CD4-positive, CD25-positive, alpha-beta regulatory T cell (primary cell): ENCODE measurements around the gene RUVBL2. TPM values are rescaled to one million over a fixed set of nuclear protein-coding genes. Genes with fewer than 3 reads are reported as not detected.

Experiments used
- ATAC-seq, 2 donors: fragments of 150-1000 bp; cut with Tn5 transposase; one replicate each; pipeline ENCODE4 v1.10.0; 2021; ENCODE audit warnings: low read depth in 2 of 2, moderate number of reproducible peaks in 2 of 2, moderate library complexity in 1 of 2
- DNase-seq, 3 donors: peaks; one replicate each; pipeline versions ENCODE4 v3.0.0 to v3.0.0-alpha.2; 2012 to 2022; ENCODE audit warnings: mixed read lengths in 1 of 3
- H3K27ac ChIP-seq: one replicate; pipeline ENCODE4 v1.7.0; 2013; ENCODE audit warnings: mild to moderate bottlenecking, low read length; ENCODE audit not compliant: insufficient read depth, poor library complexity, severe bottlenecking
- H3K27me3 ChIP-seq: one replicate; pipeline ENCODE4 v1.7.0; 2013; ENCODE audit warnings: low read length; ENCODE audit not compliant: control insufficient read depth, insufficient read depth
- H3K36me3 ChIP-seq: one replicate; pipeline ENCODE4 v1.7.0; 2013; ENCODE audit warnings: mild to moderate bottlenecking, low read length, moderate library complexity; ENCODE audit not compliant: control insufficient read depth, insufficient read depth
- H3K4me1 ChIP-seq: 2 replicates; pipeline ENCODE4 v1.7.0; 2013; ENCODE audit warnings: mild to moderate bottlenecking, low read length; ENCODE audit not compliant: insufficient read depth, control insufficient read depth, poor library complexity, severe bottlenecking
- H3K4me3 ChIP-seq: one replicate; pipeline ENCODE4 v1.7.0; 2013; ENCODE audit warnings: low read depth, mild to moderate bottlenecking, low read length, moderate library complexity
- H3K9me3 ChIP-seq, 2 experiments: 1 replicate in 1 of 2; 2 replicates in 1 of 2; pipeline ENCODE4 v1.7.0; 2013; ENCODE audit warnings: low read length in 2 of 2, mild to moderate bottlenecking in 1 of 2, moderate library complexity in 1 of 2; ENCODE audit not compliant: control insufficient read depth in 2 of 2
- H3K27ac Mint-ChIP-seq, 3 donors: one replicate each; pipeline ENCODE4 v1.8.0; 2020 to 2022; ENCODE audit warnings: mild to moderate bottlenecking in 3 of 3, mixed read lengths in 3 of 3, moderate library complexity in 2 of 3
- H3K27me3 Mint-ChIP-seq: one replicate; pipeline ENCODE4 v1.8.0; 2022; ENCODE audit warnings: mild to moderate bottlenecking, mixed read lengths
- H3K36me3 Mint-ChIP-seq: one replicate; pipeline ENCODE4 v1.8.0; 2020; ENCODE audit warnings: mixed read lengths
- H3K4me1 Mint-ChIP-seq, 4 donors: one replicate each; pipeline ENCODE4 v1.8.0; 2020 to 2022; ENCODE audit warnings: mixed read lengths in 4 of 4, mild to moderate bottlenecking in 1 of 4
- H3K4me3 Mint-ChIP-seq, 4 donors: one replicate each; pipeline ENCODE4 v1.8.0; 2020 to 2022; ENCODE audit warnings: mild to moderate bottlenecking in 4 of 4, mixed read lengths in 4 of 4, moderate library complexity in 3 of 4
- H3K9me3 Mint-ChIP-seq, 7 donors: one replicate each; pipeline ENCODE4 v1.8.0; 2020 to 2022; ENCODE audit warnings: mixed read lengths in 7 of 7, mild to moderate bottlenecking in 3 of 7, moderate library complexity in 2 of 7
- polyA plus RNA-seq, 4 donors: library from polyadenylated mRNA; unstranded; fragments of 300-500 nt; fragmentation: Illumina TruSeq; gene quantifications; one replicate each; pipeline ENCODE4 v1.2.3, GENCODE V29; 2021
- total RNA-seq: library from RNA; stranded (reverse); gene quantifications from one replicate; pipeline ENCODE4 v1.2.3, GENCODE V29; 2022

Gene RUVBL2
- total and polyA plus RNA-seq, 5 donors from 2014 or later, result 18.5 to 60.2 (median 51.4) TPM

DNA sequence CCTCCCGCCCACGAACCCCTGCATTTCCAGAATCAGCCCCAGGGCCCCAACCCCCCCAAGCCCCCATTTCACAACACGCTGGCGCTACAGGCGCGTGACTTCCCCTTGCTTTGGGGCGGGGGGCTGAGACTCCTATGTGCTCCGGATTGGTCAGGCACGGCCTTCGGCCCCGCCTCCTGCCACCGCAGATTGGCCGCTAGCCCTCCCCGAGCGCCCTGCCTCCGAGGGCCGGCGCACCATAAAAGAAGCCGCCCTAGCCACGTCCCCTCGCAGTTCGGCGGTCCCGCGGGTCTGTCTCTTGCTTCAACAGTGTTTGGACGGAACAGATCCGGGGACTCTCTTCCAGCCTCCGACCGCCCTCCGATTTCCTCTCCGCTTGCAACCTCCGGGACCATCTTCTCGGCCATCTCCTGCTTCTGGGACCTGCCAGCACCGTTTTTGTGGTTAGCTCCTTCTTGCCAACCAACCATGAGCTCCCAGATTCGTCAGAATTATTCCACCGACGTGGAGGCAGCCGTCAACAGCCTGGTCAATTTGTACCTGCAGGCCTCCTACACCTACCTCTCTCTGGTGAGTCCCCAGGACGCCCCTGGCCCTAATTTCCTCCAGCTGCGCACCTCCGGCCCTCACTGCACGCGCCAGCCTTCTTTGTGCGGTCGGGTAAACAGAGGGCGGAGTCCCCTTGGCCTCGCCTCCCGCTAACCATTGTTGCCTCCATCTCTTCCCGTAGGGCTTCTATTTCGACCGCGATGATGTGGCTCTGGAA, 28.5 kb upstream of the RUVBL2 start, which contains the start of gene FTL:
TSS of gene FTL (plus strand) at position 270 of the 766 bp plus-strand sequence. CDS start at position 469, 199 bp downstream.
- DNase-seq (peak; percentile 86 to 96 (median 87)), ATAC-seq (peak; percentile 73 to 75)
- H3K4me1 ChIP-seq, result peaks cover 52% of the 10 kb centered on the region
- Mint-ChIP-seq H3K27ac (peak within 1 kb of the TSS; percentile 98 to 99 (median 99)), H3K36me3 (peaks cover 8% of the 10 kb centered on the region), H3K9me3 (no peaks in the 10 kb centered on the region), H3K27me3 (peaks cover 7% of the 10 kb centered on the region), H3K4me3 (peak within 1 kb of the TSS; percentile 99 to 100 (median 99)), H3K4me1 (peaks cover 4 to 64% (median 36%) of the 10 kb centered on the region in 4 donors)
- H3K27ac ChIP-seq, result peak within 1 kb of the TSS; percentile 82
- H3K27me3 ChIP-seq, result no peaks in the 10 kb centered on the region
- H3K36me3 ChIP-seq, result peaks cover 25% of the 10 kb centered on the region
- peak within 1 kb of the TSS; percentile 85 for H3K4me3 ChIP-seq
- no peaks in the 10 kb centered on the region for H3K9me3 ChIP-seq

DNA sequence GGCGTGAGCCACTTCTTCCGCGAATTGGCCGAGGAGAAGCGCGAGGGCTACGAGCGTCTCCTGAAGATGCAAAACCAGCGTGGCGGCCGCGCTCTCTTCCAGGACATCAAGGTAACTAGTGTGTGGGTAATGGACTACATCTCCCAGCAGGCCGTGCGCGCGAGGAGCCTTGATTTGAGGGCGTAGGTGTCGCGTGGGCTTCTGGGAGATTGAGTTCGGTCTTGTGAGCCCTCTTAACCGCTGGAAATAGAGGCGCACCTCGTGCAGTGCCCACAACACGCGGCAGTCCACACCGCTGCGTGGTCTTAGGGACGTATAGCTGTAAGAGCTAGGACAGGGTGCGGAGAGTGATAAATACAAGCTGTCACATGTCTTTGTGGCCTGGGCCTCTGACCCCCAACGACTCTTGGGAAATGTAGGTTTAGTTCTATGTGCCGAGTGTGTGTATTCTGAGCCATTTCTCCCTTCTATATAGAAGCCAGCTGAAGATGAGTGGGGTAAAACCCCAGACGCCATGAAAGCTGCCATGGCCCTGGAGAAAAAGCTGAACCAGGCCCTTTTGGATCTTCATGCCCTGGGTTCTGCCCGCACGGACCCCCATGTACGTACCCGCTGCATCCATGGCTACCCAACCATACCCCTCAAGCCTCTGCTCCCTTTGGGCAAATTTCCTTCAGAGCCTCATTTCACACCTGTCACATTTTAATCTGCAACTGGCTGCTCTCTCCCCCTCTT, 27.7 kb upstream of the RUVBL2 start:
- Mint-ChIP-seq H3K9me3 (no peaks in the 10 kb centered on the region), H3K27me3 (peaks cover 7% of the 10 kb centered on the region), H3K36me3 (peaks cover 10% of the 10 kb centered on the region), H3K4me3 (peak overlapping the region; percentile 99 to 100 (median 99)), H3K27ac (peak overlapping the region; percentile 98 to 99 (median 99)), H3K4me1 (peaks cover 4 to 66% (median 35%) of the 10 kb centered on the region in 4 donors)
- Histone ChIP-seq H3K4me3 (peak overlapping the region; percentile 85), H3K27me3 (no peaks in the 10 kb centered on the region), H3K4me1 (peaks cover 56% of the 10 kb centered on the region), H3K9me3 (no peaks in the 10 kb centered on the region), H3K27ac (peak overlapping the region; percentile 82), H3K36me3 (peaks cover 29% of the 10 kb centered on the region)
- DNase-seq (peak; percentile 84 to 94 (median 89)), ATAC-seq (peak; percentile 70 to 77)

DNA sequence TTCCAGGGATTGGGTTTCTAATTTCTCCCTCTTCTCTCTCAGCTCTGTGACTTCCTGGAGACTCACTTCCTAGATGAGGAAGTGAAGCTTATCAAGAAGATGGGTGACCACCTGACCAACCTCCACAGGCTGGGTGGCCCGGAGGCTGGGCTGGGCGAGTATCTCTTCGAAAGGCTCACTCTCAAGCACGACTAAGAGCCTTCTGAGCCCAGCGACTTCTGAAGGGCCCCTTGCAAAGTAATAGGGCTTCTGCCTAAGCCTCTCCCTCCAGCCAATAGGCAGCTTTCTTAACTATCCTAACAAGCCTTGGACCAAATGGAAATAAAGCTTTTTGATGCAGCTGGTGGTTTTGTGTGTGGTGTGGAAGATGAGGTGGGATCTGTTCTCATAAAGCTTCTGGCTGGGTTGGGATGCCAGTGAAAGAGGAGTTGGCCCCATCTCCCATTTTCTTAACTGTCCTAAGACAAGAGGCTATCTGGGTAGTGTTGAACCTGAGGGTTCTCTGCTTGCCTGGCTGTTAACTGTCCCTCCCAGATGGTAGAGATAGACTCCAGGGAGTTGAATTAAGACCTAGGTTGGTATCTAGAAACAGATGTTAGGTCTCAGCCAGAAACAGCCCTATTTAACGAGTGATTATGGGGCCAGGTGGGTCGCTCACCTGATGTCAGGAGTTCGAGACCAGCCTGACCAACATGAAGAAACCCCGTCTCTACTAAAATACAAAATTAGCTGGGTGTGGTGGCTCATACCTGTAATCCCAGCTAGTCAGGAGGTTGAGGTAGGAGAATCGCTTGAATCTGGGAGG, 26.9 kb upstream of the RUVBL2 start:
- Mint-ChIP-seq H3K9me3 (no peaks in the 10 kb centered on the region), H3K27me3 (peaks cover 7% of the 10 kb centered on the region), H3K27ac (peak overlapping the region; percentile 98 to 99 (median 99)), H3K36me3 (peaks cover 13% of the 10 kb centered on the region), H3K4me1 (peaks cover 4 to 63% (median 33%) of the 10 kb centered on the region in 4 donors), H3K4me3 (peak overlapping the region; percentile 99 to 100 (median 99))
- Histone ChIP-seq H3K36me3 (peaks cover 29% of the 10 kb centered on the region), H3K4me3 (peak overlapping the region; percentile 85), H3K27ac (peak overlapping the region; percentile 82), H3K9me3 (no peaks in the 10 kb centered on the region), H3K27me3 (no peaks in the 10 kb centered on the region), H3K4me1 (peaks cover 57% of the 10 kb centered on the region)
- DNase-seq (no peak), ATAC-seq (no peak)

DNA sequence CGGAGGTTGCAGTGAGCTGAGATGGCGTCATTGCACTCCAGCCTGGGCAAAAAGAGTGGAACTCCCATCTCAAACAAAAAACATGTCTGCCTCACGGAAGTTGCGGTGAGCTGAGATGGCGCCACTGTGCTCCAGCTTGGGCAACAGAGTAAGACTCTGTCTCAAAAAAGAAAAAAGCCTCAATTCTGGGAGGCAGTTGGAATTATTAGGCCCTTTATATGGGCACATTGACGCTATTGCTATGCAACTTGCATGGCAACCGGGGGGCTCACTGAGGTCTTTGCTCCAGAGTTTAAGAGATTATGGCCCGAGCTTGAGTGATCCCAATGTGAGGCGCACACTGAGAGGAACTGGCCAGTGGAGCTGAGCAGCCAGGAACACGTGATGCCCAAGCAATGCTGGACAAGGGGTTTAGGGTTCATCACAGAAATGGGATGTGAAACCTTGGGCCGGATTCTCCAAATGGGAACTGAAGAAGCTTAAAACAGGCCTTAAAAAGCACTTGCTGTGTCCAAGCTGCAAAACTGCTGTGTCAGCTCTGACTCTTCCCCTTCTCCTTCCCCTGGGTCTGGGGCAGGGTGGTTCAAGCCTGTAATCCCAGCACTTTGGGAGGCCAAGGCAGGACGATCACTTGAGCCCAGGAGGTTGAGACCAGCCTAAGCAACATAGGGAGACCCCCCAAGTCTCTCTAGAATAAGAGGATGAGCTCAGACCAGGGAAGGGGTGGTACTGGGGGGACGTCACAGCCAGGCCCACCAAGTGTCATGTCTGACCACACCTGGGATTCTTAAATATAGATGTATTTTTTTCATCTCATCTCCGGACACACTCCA, 26.1 kb upstream of the RUVBL2 start:
- Mint-ChIP-seq H3K9me3 (no peaks in the 10 kb centered on the region), H3K27ac (peak overlapping the region in 1 of 3 donors; percentile 98), H3K36me3 (peaks cover 13% of the 10 kb centered on the region), H3K4me3 (peak overlapping the region; percentile 38 to 100 (median 99)), H3K4me1 (peaks cover 4 to 55% (median 28%) of the 10 kb centered on the region in 4 donors), H3K27me3 (peaks cover 7% of the 10 kb centered on the region)
- Histone ChIP-seq H3K9me3 (no peaks in the 10 kb centered on the region), H3K36me3 (peaks cover 30% of the 10 kb centered on the region), H3K27ac (peak overlapping the region; percentile 23), H3K4me1 (peaks cover 49% of the 10 kb centered on the region), H3K4me3 (no peak overlapping the region), H3K27me3 (no peaks in the 10 kb centered on the region)
- DNase-seq (no peak), ATAC-seq (no peak)

DNA sequence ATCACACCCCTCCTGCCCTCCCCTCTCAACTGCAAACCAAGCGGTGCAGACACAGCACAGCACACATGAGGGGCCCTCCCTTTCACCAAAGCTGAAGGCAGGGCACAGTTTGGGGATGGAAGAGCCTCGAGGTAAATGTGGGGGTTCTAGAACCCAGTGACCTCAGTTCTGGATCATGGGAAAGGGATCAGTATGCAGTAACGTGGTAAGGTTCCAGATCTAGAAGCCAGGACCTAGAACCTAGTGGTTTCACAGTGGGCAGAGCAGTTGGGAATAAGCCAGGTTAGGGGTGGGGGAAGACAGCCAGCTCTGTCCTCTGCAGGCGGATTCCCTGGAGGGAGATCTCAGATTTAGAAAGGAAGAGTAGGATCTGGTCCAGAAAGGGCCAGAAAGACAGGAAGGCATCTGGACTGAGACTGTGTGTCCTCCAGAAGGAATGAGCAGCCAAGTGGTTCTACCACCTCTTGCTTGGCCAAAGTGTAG, 25.5 kb upstream of the RUVBL2 start:
- H3K4me3 Mint-ChIP-seq, result peak overlapping the region in 1 of 4 donors; percentile 34
- H3K27me3 Mint-ChIP-seq, result peaks cover 7% of the 10 kb centered on the region
- no peaks in the 10 kb centered on the region for H3K27me3 ChIP-seq
- H3K9me3 Mint-ChIP-seq, result no peaks in the 10 kb centered on the region
- peak overlapping the region in 1 of 3 donors; percentile 89 for H3K27ac Mint-ChIP-seq
- H3K9me3 ChIP-seq, result no peaks in the 10 kb centered on the region
- H3K36me3 Mint-ChIP-seq, result peaks cover 16% of the 10 kb centered on the region
- no peak for DNase-seq
- no peak for ATAC-seq
- peaks cover 36% of the 10 kb centered on the region for H3K36me3 ChIP-seq
- peaks cover 4 to 48% (median 27%) of the 10 kb centered on the region in 4 donors for H3K4me1 Mint-ChIP-seq
- peaks cover 42% of the 10 kb centered on the region for H3K4me1 ChIP-seq
- H3K27ac ChIP-seq, result no peak overlapping the region
- H3K4me3 ChIP-seq, result no peak overlapping the region

DNA sequence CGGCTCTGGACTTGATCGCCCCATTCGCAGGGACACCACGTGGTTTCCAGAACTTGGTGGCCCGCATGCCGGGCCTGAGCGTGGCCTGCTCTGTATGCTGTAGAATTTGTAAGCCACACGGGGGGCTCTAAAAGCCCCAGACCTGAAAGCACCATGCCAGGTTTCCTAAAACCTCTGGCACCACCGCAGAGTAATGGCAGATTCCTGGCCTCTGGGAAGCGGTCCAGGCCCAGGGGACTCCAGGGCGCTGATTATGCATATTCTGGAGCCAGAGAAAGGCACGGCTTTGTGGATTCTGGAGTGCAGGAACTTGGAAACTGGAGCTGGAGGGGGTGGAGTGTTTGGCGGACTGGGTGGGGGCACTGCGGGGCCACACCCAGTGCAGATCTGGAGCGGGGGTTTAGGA, 24.9 kb upstream of the RUVBL2 start:
- Mint-ChIP-seq H3K9me3 (no peaks in the 10 kb centered on the region), H3K4me3 (no peak overlapping the region), H3K36me3 (peaks cover 16% of the 10 kb centered on the region), H3K27me3 (peaks cover 7% of the 10 kb centered on the region), H3K27ac (no peak overlapping the region), H3K4me1 (peaks cover 4 to 44% (median 24%) of the 10 kb centered on the region in 4 donors)
- no peak overlapping the region for H3K27ac ChIP-seq
- DNase-seq (no peak), ATAC-seq (no peak)
- no peaks in the 10 kb centered on the region for H3K9me3 ChIP-seq
- H3K4me1 ChIP-seq, result peaks cover 36% of the 10 kb centered on the region
- H3K4me3 ChIP-seq, result no peak overlapping the region
- H3K36me3 ChIP-seq, result peaks cover 40% of the 10 kb centered on the region
- no peaks in the 10 kb centered on the region for H3K27me3 ChIP-seq
